H1 (cell line): ENCODE results near the gene EEIG2.

Experiments
- ATF3 ChIP-seq: IDR thresholded peaks from 2 replicates; pipeline ENCODE4 v1.6.1; 2011; ENCODE audit warnings: low read depth, mild to moderate bottlenecking, low read length; ENCODE audit not compliant: insufficient read depth
- CTCF ChIP-seq, 3 experiments: IDR thresholded peaks; 1 replicate in 2 of 3; 2 replicates in 1 of 3; pipeline versions ENCODE4 v1.5.1 to v1.6.1; 2011; ENCODE audit warnings: low read length in 3 of 3, mild to moderate bottlenecking in 3 of 3, inconsistent platforms in 2 of 3, low read depth in 1 of 3, moderate library complexity in 1 of 3; ENCODE audit not compliant: insufficient read depth in 1 of 3; ENCODE audit errors: control extremely low read depth in 1 of 3
- GABPA ChIP-seq: IDR thresholded peaks from 2 replicates; pipeline ENCODE4 v1.6.1; 2011; ENCODE audit warnings: mild to moderate bottlenecking, low read length, moderate library complexity, borderline replicate concordance; ENCODE audit not compliant: insufficient read depth
- RAD21 ChIP-seq, 2 experiments: IDR thresholded peaks in 1 of 2; conservative IDR thresholded peaks in 1 of 2; 2 replicates each; pipeline ENCODE4 v1.6.1; 2011; ENCODE audit warnings: low read depth in 2 of 2, low read length in 2 of 2, improper control_type of control experiment in 1 of 2, inconsistent platforms in 1 of 2, mild to moderate bottlenecking in 1 of 2, moderate library complexity in 1 of 2
- TAF1 ChIP-seq: IDR thresholded peaks from 2 replicates; pipeline ENCODE4 v1.6.1; 2011; ENCODE audit warnings: mild to moderate bottlenecking, low read depth, low read length
- YY1 ChIP-seq: IDR thresholded peaks from 2 replicates; pipeline ENCODE4 v1.6.1; 2011; ENCODE audit warnings: low read depth, mild to moderate bottlenecking, low read length
- ZNF274 ChIP-seq: IDR thresholded peaks from 2 replicates; pipeline ENCODE4 v1.7.0; 2012; ENCODE audit warnings: low read length, borderline replicate concordance; ENCODE audit errors: extremely low read depth

GRCh38 chr1:108593448-108593847 is 33.5 kb downstream of the EEIG2 start:
- TF ChIP-seq ATF3 (no peak), RAD21 (IDR thresholded peaks at IDR 0.05 in 1 of 2, conservative IDR thresholded peaks at IDR 0.05 in 1 of 2; ENCODE audit: low read depth in 2 of 2, low read length in 2 of 2) (no peak), TAF1 (no peak), CTCF (IDR thresholded peaks at IDR 0.05; ENCODE audit: control extremely low read depth in 1 of 3, insufficient read depth in 1 of 3, low read depth in 1 of 3, low read length in 3 of 3) (no peak), ZNF274 (no peak), YY1 (no peak), GABPA (no peak)
